ENCODE measurements around the gene COA6. TPM values are rescaled to one million over a fixed set of nuclear protein-coding genes. Genes with fewer than 3 reads are reported as not detected.

The COA6 gene
- total RNA-seq, 3 donors from 2014 or later (not counting 1 experiment from before 2014, with no cell fraction given), result 8.9 to 11.8 (median 11.6) TPM

GRCh38 chr1:234357831-234358230 is 15.4 kb upstream of the COA6 start:
- Mint-ChIP-seq H3K27me3 (ENCODE audit: low read depth in 2 of 2) (peaks cover 19 to 34% of the 10 kb centered on the region in 2 donors), H3K9me3 (no peaks in the 10 kb centered on the region), H3K27ac (peak overlapping the region; percentile 21 to 69), H3K4me3 (peak overlapping the region; percentile 77), H3K36me3 (no peaks in the 10 kb centered on the region), H3K4me1 (peaks cover 0 to 20% of the 10 kb centered on the region in 2 donors)
- Histone ChIP-seq H3K9me3 (ENCODE audit: control insufficient read depth, insufficient read depth, low read length) (no peaks in the 10 kb centered on the region), H3K27ac (ENCODE audit: low read length) (no peak overlapping the region), H3K4me1 (ENCODE audit: control insufficient read depth, insufficient read depth, low read length) (no peaks in the 10 kb centered on the region), H3K36me3 (ENCODE audit: control insufficient read depth, insufficient read depth, low read length) (no peaks in the 10 kb centered on the region), H3K27me3 (ENCODE audit: control insufficient read depth, insufficient read depth, low read length) (no peaks in the 10 kb centered on the region), H3K4me3 (ENCODE audit: low read length) (no peak overlapping the region)
- DNase-seq (no peak), ATAC-seq (no peak)
- intact Hi-C loops (cut with micrococcal nuclease), result no loop called here
- TF ChIP-seq CTCF (IDR thresholded peaks at IDR 0.05), result no peak

GRCh38 chr1:234361102-234361603 is 12.1 kb upstream of the COA6 start:
- H3K36me3 Mint-ChIP-seq, result no peaks in the 10 kb centered on the region
- no peaks in the 10 kb centered on the region for H3K36me3 ChIP-seq (ENCODE audit: control insufficient read depth, insufficient read depth, low read length)
- no peaks in the 10 kb centered on the region for H3K27me3 ChIP-seq (ENCODE audit: control insufficient read depth, insufficient read depth, low read length)
- ATAC-seq (no peak), DNase-seq (no peak)
- H3K4me1 ChIP-seq (ENCODE audit: control insufficient read depth, insufficient read depth, low read length), result no peaks in the 10 kb centered on the region
- peaks cover 9 to 16% of the 10 kb centered on the region in 2 donors for H3K27me3 Mint-ChIP-seq (ENCODE audit: low read depth in 2 of 2)
- peaks cover 0 to 20% of the 10 kb centered on the region in 2 donors for H3K4me1 Mint-ChIP-seq
- 74% methylated on average over 3 of the region's 3 CpGs for WGBS (ENCODE audit: insufficient coverage)
- no peak overlapping the region for H3K27ac Mint-ChIP-seq
- H3K4me3 Mint-ChIP-seq, result no peak overlapping the region
- no peak overlapping the region for H3K27ac ChIP-seq (ENCODE audit: low read length)
- no peaks in the 10 kb centered on the region for H3K9me3 Mint-ChIP-seq
- no peak for TF ChIP-seq CTCF (IDR thresholded peaks at IDR 0.05)
- no peaks in the 10 kb centered on the region for H3K9me3 ChIP-seq (ENCODE audit: control insufficient read depth, insufficient read depth, low read length)
- intact Hi-C loops (cut with micrococcal nuclease), result no loop called here
- no peak overlapping the region for H3K4me3 ChIP-seq (ENCODE audit: low read length)

GRCh38 chr1:234362558-234362957 is 10.7 kb upstream of the COA6 start:
- Histone ChIP-seq H3K36me3 (ENCODE audit: control insufficient read depth, insufficient read depth, low read length) (no peaks in the 10 kb centered on the region), H3K27me3 (ENCODE audit: control insufficient read depth, insufficient read depth, low read length) (no peaks in the 10 kb centered on the region), H3K4me1 (ENCODE audit: control insufficient read depth, insufficient read depth, low read length) (no peaks in the 10 kb centered on the region), H3K27ac (ENCODE audit: low read length) (no peak overlapping the region), H3K9me3 (ENCODE audit: control insufficient read depth, insufficient read depth, low read length) (no peaks in the 10 kb centered on the region), H3K4me3 (ENCODE audit: low read length) (no peak overlapping the region)
- WGBS (ENCODE audit: insufficient coverage), result 100% methylated on average over 1 of the region's 2 CpGs
- H3K9me3 Mint-ChIP-seq, result no peaks in the 10 kb centered on the region
- H3K36me3 Mint-ChIP-seq, result no peaks in the 10 kb centered on the region
- no peak for DNase-seq
- ATAC-seq, result no peak
- peaks cover 9 to 15% of the 10 kb centered on the region in 2 donors for H3K27me3 Mint-ChIP-seq (ENCODE audit: low read depth in 2 of 2)
- no peak for TF ChIP-seq CTCF (IDR thresholded peaks at IDR 0.05)
- no peak overlapping the region for H3K4me3 Mint-ChIP-seq
- peaks cover 0 to 18% of the 10 kb centered on the region in 2 donors for H3K4me1 Mint-ChIP-seq
- H3K27ac Mint-ChIP-seq, result no peak overlapping the region
- intact Hi-C loops (cut with micrococcal nuclease), result no loop called here

All from natural killer cell (primary cell).